GM19099 (cell line): Measurements from ENCODE around the gene MRGPRG.

ENCODE experiments used
- POLR2A ChIP-seq: IDR thresholded peaks from 3 replicates; pipeline ENCODE4 v1.6.1; 2011; ENCODE audit warnings: low read depth; ENCODE audit not compliant: insufficient read length; ENCODE audit errors: extremely low read depth

Gene MRGPRG

DNA sequence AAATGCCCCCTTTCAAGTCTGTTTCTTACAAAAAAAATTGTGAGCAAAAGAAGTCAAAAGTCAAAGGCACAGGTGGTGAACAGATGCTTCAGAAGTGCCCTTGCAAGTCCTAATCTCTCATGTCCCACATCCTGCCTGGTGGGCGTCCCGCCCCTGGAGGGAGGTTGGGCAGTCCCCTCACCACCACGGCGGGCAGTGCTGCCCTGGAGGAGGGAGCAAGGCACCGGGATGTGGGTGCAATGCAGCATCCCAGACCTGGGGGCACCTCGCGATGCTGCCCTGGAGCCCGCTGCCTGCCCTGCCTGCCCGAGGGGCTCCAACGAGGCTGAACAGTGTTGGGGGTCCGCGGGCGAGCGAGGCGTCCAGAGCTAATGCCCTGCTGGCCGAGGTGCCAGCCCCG lies 15.9 kb downstream of the MRGPRG start:
- no peak for TF ChIP-seq POLR2A

DNA sequence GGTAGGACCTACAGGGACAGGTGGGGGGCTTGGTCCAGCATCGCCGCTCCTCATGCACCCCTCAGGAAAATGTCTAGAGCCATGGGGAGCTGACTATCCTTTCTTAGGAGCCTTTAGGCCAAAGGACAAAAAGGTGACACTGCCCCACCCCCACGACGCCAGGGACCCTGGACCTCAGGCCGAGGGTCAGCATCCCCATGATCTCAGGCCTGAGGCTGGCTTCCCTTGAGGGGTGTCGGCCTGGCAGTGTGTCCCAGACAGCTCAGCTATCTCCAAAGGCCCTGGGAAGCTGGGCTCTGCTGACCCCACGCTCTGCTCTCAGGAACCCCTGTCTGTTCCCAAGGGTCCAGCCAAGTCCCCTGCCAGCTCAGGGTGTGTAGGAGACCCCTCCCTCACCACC lies 16.3 kb downstream of the MRGPRG start:
- TF ChIP-seq POLR2A: no peak

DNA sequence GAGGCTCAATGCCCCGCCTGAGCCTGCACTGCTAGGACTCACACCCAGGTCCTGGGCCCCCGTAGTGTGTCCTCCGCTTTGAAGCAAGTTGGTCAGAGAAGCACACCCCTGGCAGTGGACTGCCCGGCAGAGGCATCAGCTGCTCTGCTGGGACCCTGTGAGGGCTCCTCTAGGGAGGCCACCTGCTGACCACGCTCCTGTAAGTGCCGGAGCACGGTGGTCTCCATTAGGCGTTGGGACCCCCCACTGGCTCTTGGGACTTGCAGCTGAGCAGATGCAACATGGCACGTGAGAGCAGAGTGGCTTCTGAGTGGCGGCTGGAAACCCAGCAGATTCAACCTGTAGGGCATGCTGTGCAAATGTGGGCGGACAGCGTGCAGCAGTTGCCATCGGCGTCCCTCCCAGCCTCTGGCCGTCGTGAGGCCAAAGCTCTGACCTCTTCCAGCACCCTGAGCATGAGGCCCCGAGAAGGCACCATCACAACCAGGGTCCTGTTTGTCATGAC lies 16.9 kb downstream of the MRGPRG start:
- TF ChIP-seq POLR2A: no peak

DNA sequence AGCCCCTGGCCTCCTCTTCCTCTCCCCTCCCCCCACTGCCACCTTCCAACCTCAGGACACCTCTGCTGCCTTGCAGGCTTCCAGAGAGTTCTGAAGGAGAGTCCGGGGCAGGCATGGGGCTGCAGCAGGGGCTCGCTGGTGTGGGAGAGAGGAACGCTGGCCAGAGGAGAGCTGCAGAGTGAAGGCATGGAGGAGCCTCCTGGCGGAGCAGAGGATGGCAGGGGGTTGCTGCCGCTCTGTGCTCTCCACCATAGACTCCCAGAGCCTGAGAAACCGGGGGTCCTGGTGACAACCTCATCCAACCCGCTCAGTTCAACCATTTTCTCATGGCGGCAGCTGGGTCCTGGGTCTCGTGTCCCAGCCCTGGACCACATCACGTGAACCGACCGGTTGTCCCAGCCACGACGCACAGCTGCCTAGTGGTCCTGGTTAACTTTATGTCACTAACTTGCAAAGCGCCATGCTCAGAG lies 17.5 kb downstream of the MRGPRG start:
- no peak for TF ChIP-seq POLR2A

DNA sequence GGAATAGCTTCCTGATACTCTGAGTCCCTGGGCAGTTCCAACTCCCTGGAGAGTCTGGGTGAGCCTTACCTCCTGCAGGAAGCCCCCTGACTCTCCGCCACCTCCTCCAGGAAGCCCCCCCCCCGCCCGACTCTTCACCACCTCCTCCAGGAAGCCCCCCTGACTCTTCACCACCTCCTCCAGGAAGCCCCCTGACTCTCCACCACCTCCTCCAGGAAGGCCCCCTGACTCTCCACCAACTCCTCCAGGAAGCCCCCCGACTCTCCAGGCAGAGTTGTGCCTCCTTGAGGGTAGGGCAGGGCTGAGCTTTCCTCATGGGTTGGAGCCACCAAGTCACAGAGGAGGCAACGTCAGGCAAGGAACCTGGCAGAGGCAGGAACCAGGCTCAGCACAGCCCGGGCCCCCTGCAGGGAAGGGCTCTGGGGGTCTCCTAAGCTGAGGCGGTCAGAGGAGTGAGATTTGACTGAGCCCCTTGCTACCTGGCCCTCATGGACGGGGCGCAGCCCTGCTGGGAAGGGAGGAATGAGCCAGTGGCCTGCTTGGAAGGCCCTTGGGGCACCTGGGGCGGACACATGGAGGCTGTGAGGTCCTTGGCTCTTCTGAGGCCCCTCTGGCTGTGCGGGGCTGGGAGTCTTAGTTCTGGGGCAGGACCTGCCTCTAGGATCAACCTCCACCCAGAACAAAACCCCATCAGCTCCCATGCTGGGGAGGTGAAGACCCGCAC lies 18.1 kb downstream of the MRGPRG start:
- TF ChIP-seq POLR2A: no peak

DNA sequence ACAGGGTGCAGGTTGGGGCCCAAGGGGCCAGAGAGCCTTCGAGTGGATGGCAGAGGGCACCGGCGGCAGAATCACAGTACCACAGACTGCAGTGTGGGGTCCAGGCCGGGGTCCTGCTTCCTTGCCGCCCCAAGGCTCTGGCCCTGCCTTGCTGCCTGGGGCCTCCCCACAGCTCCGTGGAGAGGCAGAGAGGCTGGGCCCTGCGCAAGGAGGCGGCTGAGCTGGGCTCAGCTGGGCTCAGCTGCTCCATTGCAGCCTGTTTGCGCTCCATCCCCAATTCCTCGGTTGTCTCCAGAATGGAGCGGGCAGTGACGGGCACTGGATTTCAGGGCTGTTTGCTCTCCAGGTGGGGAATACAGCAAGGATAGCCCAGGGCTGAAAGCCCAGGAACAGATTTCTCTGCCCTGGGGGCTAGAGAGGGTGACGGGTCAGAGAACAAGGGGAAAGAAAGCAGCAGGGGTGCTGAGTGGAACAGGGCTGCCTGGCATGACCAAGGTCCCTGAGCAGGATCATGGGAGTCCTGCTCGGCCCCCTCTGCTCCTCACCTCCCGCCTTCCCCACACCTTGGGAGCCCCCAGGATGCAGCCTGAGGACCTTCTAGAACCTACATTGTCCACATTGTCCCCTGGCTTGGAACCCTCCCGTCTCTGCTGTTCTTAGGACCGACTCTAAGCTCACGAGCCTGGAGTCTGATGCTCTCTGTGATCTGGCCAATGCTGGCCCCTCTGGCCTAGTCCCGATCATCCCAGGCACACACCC lies 18.9 kb downstream of the MRGPRG start:
- TF ChIP-seq POLR2A: no peak

DNA sequence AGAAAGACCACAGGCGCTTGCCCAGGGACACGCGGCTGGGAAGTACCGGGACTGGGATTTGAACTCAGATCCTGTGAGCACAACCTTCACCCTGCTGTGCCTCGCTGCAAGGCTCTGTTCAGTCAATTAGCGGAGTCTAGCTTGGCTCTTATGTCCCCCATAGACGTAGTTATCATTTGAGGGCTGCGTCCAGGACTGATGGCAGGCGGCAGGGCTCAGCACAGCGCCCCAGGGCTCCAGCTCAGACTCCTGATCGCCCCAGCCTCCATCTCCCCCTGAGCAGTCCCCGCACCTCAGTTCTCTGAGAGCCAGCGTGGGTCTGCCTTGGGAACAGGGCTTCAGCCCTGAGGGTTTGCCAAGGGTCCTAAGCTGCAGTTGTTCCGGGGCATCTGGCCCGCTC lies 19.8 kb downstream of the MRGPRG start:
- TF ChIP-seq POLR2A: no peak

DNA sequence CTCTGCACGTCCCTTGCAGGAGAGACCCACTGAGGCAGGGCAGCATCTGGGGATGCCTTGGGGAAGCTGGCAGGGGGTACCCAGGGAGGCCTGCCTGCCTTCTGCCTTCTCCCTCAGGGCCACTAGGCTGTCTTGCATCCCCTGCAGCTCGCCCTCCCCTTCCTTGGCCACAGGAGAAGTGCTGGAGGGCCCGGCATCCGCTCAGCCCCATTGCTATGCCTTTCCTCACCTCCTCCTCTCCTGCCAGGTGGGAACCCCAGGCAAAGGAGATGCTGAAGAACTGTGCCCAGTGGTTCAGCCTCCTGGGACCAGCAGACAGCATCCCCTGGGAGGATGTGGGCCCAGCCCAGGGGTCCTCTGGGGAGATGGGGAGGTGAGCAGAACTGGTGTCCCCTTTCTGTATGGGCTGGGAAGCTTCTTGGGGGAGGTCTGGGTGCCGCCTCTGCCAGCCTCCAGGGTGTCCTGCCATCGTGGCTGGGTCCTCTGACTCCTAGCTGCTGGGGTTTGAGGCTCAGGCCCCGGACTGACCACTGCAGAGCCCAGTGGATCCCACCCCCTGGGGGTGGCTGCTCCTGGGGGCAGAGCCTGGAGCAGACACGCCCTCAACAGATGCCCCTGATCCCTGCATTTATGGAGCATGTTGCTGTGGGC lies 20.6 kb downstream of the MRGPRG start:
- no peak for TF ChIP-seq POLR2A

DNA sequence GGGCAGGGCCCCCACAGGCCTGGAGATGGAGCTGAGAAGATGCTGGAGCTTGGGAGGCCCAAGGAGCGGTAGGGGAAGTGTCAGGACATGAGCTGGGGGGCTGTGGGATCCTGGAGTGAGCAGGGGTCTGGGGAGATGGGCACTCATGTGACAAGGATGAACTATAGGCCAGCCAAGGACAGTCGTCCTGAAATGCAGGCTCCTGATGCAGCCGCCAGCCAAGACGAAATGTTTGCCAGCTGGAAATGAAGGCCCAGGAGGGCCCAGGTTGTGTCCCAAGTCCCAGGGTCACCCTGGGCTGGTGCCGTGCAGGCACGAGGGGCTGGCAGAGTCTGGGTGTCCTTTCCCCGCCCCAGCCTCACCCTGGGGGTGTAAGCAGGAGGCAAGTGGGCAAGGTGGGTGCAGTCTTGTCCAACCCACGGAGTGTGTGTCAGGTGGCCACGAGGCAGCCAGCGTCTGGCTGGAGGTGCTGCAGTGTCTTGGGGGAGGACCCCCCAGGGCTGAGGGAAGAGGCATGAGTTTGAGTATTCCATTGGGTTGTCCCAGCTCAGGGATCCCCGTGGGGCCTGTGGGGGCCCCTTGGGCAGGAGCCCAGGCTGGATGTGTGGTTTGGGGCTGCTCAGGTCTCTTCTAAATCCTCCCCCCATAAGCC lies 21.4 kb downstream of the MRGPRG start:
- TF ChIP-seq POLR2A: no peak

DNA sequence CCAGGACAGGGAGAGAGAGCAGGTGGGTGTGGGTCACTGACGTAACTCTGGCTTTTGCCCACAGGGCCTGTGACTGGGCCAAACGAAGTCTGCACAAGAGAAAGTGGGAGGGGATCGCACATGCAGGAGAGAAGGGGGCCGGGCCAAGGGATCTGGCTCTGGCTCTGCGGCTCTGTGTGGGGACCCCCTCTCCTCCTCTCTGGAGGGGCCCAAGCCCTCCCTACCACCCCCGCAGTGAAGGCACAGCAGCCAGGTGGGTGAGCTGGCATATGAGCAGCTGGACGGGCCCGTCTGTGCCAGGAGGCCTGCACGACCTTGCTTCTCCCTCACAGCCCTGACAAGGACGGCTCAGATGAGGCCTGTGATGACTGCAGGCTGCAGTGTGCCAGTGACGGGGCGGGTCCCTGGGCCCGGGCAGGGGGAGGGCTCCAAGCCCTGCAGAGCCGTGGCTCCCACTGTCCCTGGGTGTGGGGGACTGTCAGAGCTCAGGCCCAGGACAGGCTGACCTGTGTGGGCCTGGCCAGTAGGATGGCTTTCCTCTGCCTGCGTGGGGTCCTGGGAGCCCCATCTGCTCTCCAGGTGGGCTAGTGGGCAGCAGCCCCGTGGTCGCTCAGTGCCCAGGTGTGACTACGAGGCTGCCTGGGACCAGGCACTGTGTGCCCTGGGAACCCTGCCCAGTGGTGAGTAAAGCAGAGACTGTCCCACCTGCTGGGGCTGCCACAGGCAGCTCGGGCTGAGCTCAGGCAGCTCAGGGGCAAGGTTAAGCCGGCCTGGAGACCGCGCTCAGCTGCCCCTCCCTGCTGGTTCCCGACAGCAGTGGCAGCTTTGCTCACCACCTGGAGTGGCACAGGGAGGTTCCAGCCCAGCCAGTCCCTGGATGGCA lies 22.2 kb downstream of the MRGPRG start:
- no peak for TF ChIP-seq POLR2A

DNA sequence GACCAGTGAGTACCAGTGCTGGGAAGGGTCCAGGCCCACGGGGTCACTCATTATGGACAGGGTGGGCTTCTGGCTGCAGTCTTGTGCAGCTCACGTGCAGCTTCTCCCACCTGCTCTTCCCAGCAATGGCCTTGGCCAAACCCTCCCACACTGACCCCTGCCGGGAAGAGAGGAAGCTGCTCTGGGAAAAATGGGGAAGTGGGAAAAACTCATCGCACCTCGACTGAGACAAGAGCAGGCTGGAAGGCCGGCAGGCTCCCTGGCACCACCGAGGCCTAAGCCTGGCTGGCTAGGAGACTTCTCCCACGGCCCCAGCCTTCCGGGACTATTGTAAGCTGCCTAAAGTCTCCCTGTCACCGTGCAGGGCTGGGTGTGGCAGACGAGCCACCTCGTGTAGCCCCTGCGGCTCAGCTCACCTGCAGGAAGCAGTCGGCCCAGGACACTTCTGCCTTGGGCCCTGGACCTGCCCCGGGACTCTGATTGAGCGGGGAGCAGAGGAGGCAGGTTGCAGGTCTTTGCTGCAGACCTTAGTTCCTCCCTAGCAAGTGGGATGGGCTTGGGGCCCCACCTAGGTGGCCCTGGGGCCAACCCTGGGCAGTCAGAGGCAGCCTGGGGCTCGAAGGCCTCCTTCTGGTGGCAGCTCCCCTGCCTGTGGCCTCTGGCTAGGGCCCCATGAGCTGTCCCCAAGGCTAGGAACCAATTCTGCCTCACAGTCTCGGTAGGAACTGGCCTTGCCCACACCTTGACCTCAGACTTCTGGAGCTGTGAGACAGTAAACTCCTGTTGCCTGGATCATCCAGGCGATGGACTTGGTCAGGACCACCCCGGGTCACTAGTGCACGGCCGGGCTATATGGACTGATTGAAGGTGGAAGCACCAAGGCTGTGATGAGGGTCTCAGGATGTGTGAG lies 23.1 kb downstream of the MRGPRG start:
- TF ChIP-seq POLR2A: no peak

DNA sequence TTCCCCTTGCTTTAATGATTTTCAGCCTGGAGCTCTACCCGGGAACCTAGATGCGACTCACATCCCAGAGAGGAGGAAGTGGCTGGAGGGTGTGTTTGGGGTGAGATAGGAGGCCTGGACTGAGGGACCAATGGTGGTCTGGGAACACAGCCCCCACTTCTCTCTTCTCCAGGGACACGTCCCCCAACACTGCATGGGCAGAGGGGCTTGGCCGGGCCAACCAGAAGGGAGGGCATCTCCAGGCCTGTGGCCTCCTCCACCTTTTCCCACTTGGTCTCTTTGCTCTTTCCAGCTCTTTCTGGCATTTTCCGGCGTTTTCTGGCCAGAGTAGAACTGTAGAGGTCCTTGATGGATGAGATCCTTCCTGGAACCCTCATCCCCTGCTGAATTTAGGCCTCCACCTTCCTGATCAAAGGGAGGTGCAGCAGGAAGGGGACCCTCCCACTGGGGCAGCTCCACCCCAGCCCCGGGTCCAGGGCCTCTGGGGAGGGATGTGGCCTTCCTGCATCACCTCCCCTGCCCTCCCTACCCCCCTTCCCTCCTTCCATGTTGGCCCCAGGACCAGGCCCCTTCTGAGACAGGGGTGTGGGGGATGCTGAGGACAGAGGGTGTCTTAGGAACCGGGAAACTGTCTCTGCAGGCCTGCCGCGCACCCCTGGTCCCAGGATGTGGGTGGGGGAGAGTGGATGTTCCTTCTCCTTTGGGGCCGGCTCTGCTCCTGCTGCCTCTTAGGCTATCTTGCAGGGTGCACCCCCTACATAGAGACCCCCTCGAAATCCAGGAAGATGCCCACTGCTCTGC lies 24.4 kb downstream of the MRGPRG start:
- no peak for TF ChIP-seq POLR2A

DNA sequence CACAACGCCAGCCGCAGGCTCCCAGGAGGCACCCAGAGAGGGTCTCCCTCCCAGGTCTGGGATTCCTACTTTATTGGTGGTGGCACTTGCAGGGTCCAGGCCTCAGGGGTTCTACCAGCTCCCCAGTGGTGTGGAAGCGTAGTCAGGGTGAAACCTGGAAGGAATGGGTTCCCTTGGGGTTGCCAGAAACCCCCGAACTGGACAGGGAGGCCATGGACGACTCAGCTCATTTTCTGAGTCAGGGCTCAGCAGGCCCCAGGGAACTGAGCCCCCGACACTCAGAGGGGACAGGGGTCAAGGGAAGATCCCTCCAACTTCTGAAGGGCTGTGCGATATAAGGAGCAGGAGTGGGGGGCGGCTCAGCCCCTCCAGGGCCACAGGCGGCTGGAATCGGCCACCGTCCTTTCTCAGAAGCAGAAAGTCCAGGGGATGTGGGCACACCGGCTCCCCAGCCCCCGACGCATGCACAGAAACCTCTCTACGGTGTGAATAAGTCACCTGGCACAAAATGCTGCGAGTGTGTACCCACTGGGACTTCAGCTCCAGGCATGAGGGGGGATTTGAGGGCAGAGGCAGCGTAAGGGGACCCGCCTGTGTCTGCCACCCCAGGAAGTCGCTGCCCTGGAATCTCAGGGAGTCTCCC lies 25.1 kb downstream of the MRGPRG start:
- no peak for TF ChIP-seq POLR2A
